ENCODE measurements around the gene SPEG.

DNA sequence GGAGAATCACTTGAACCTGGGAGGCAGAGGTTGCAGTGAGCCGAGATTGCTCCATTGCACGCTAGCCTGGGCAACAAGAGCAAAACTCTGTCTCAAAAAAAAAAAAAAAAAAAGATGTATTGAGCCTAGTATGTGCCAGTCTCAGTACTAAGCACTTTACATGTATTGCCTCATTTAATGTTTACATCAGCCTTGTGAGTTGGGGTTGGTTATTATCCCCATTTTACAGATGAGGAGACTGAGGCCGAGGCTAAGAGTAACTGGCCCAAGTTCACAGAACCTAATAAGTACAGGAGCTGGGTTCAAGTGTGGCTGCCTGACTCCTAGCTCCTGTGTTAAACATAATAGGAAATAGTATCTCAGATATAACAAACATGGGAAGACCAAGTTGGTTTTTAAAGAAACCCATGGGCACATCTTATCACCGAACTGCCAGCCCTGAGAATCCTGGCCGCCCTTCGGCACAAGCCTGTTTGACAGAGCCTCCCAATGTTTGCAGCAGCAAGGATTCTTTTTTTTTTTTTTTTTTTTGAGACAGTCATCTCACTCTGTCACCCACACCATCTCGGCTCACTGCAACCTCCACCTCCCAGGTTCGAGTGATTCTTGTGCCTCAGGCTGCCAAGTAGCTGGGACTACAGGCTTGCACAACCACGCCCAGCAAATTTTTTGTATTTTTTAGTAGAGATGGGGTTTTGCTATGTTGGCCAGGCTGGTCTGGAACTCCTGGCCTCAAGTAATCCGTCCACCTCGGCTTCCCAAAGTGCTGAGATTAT, 39.8 kb downstream of the SPEG start:
- no peak for TF ChIP-seq ZNF8 (CRISPR knock-in tag; IDR thresholded peaks at IDR 0.05)
- no peak for TF ChIP-seq PPARA (CRISPR knock-in tag; IDR thresholded peaks at IDR 0.05; ENCODE audit: borderline replicate concordance)
- TF ChIP-seq, protein P1, sequence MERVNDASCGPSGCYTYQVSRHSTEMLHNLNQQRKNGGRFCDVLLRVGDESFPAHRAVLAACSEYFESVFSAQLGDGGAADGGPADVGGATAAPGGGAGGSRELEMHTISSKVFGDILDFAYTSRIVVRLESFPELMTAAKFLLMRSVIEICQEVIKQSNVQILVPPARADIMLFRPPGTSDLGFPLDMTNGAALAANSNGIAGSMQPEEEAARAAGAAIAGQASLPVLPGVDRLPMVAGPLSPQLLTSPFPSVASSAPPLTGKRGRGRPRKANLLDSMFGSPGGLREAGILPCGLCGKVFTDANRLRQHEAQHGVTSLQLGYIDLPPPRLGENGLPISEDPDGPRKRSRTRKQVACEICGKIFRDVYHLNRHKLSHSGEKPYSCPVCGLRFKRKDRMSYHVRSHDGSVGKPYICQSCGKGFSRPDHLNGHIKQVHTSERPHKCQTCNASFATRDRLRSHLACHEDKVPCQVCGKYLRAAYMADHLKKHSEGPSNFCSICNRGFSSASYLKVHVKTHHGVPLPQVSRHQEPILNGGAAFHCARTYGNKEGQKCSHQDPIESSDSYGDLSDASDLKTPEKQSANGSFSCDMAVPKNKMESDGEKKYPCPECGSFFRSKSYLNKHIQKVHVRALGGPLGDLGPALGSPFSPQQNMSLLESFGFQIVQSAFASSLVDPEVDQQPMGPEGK (CRISPR knock-in tag; IDR thresholded peaks at IDR 0.05; ENCODE audit: borderline replicate concordance): no peak
- no peak for TF ChIP-seq ARNTL (CRISPR knock-in tag; IDR thresholded peaks at IDR 0.05; ENCODE audit: borderline replicate concordance, low read depth)
- TF ChIP-seq, protein P2, sequence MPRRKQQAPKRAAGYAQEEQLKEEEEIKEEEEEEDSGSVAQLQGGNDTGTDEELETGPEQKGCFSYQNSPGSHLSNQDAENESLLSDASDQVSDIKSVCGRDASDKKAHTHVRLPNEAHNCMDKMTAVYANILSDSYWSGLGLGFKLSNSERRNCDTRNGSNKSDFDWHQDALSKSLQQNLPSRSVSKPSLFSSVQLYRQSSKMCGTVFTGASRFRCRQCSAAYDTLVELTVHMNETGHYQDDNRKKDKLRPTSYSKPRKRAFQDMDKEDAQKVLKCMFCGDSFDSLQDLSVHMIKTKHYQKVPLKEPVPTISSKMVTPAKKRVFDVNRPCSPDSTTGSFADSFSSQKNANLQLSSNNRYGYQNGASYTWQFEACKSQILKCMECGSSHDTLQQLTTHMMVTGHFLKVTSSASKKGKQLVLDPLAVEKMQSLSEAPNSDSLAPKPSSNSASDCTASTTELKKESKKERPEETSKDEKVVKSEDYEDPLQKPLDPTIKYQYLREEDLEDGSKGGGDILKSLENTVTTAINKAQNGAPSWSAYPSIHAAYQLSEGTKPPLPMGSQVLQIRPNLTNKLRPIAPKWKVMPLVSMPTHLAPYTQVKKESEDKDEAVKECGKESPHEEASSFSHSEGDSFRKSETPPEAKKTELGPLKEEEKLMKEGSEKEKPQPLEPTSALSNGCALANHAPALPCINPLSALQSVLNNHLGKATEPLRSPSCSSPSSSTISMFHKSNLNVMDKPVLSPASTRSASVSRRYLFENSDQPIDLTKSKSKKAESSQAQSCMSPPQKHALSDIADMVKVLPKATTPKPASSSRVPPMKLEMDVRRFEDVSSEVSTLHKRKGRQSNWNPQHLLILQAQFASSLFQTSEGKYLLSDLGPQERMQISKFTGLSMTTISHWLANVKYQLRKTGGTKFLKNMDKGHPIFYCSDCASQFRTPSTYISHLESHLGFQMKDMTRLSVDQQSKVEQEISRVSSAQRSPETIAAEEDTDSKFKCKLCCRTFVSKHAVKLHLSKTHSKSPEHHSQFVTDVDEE (CRISPR knock-in tag; IDR thresholded peaks at IDR 0.05): no peak
- no peak for TF ChIP-seq RARB (CRISPR knock-in tag; IDR thresholded peaks at IDR 0.05)
- no peak for TF ChIP-seq ESRRG (CRISPR knock-in tag; IDR thresholded peaks at IDR 0.05)
- no peak for TF ChIP-seq SNAI2 (CRISPR knock-in tag; IDR thresholded peaks at IDR 0.05)
- TF ChIP-seq TOX (CRISPR knock-in tag; IDR thresholded peaks at IDR 0.05; ENCODE audit: borderline replicate concordance): no peak
- no peak for TF ChIP-seq GLIS3 (CRISPR knock-in tag; IDR thresholded peaks at IDR 0.05)
- TF ChIP-seq, protein P3, sequence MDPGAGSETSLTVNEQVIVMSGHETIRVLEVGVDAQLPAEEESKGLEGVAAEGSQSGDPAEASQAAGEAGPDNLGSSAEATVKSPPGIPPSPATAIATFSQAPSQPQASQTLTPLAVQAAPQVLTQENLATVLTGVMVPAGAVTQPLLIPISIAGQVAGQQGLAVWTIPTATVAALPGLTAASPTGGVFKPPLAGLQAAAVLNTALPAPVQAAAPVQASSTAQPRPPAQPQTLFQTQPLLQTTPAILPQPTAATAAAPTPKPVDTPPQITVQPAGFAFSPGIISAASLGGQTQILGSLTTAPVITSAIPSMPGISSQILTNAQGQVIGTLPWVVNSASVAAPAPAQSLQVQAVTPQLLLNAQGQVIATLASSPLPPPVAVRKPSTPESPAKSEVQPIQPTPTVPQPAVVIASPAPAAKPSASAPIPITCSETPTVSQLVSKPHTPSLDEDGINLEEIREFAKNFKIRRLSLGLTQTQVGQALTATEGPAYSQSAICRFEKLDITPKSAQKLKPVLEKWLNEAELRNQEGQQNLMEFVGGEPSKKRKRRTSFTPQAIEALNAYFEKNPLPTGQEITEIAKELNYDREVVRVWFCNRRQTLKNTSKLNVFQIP (CRISPR knock-in tag; IDR thresholded peaks at IDR 0.05; ENCODE audit: borderline replicate concordance, low read depth): no peak
- no peak for TF ChIP-seq TCF4 (CRISPR knock-in tag; IDR thresholded peaks at IDR 0.05; ENCODE audit: borderline replicate concordance)
- TF ChIP-seq ZFP3 (CRISPR knock-in tag; IDR thresholded peaks at IDR 0.05): no peak

Measured in SK-N-SH treated with all-trans-retinoic acid at 6 μM for 48 hours (cell line).